Stimulated activated CD8-positive, alpha-beta memory T cell treated with anti-CD3 and anti-CD28 coated beads, Interleukin-15, amount 100 ng/mL, for 1 hour (primary cell): Measurements from ENCODE around the gene DNAH14.
"Not testable (repeated sequence)": the region's sequence is repeated elsewhere in the genome, so short reads cannot be mapped to it uniquely, and the experiment has no call there.

ENCODE experiments used
- DNase-seq: peaks from one replicate; pipeline ENCODE4 v3.0.0-alpha.2; 2020; ENCODE audit warnings: low read depth

DNAH14 gene

DNA sequence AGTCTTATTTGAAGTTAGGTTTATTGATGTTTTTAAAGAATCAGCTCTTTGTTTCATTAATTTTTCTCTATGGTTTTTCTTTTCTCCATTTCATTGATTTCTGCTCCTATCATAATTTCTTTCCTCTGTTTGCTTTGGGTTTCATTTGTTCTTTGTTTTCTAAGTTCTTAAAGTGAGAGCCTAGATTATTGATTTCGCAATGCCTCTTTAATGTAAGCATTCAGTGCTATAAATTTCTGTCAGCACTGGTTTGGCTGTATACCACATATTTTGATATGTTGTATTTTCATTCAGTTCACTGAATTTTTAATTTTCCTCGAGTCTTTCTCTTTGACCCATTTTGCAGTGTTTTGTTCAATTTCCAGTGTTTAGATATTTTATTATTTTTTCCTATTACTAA is 68.7 kb downstream of the DNAH14 start:
- DNase-seq: no peak

DNA sequence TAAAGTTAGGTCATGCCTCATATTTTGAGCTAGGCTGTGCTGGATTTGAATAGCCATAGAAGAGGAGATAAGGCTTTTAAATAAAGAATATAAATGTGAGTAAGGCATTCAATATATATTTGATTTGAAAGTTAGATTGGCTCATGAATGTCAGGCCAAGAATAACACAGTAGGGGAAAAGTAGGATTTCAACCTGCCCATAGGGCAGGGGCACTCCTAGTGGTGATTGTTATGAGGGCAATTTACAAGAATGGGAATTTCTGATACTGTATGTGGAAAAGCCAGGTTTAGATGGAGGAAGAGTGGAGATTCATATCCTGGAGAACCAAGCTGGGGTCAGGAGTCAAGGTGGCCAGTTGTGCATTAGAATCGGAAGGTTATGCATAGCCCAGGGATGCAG is 74.9 kb downstream of the DNAH14 start:
- no peak for DNase-seq

DNA sequence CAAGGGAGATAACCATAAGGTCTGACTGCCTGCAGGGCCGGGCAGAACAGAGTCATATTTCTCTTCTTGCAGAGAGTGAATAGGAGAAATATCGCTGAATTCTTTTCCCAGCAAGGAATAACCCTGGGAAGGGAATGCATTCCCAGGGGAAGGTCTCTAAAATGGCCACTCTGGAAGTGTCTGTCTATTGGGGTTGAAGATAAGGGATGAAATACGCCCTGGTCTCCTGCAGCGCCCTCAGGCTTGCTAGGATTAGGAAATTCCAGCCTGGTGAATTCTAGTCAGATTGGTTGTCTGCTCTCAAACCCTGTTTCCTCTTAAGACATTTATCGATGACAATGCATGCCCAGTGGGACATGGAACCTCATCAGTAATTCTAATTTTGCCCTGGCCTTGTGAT is 76.9 kb downstream of the DNAH14 start:
- not testable (repeated sequence) for DNase-seq

DNA sequence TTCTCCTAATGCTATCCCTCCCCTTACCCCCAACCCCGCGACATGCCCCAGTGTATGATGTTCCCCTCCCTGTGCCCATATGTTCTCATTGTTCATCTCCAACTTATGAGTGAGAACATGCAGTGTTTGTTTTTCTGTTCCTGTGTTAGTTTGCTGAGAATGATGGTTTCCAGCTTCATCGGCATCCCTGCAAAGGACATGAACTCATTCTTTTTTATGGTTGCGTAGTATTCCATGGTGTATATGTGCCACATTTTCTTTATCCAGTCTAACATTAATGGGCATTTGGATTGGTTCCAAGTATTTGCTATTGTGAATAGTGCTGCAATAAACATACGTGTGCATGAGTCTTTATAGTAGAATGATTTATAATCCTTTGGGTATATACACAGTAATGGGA is 78.6 kb downstream of the DNAH14 start:
- not testable (repeated sequence) for DNase-seq

DNA sequence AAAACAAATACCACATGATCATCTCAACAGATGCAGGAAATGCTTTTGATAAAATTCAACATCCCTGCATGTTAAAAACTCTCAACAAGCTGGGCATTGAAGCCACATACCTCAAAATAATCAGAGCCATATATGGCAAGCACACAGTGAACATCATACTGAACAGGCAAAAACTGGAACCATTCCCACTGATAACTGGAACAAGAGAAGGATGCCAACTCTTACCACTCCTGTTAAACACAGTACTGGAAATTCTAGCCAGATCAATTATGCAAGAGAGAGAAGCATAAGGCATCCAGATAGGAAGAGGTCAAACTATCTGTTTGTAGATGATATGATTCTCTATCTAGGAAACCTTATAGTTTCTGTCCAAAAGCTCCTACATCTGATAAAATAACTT is 91.6 kb downstream of the DNAH14 start:
- DNase-seq: no peak

DNA sequence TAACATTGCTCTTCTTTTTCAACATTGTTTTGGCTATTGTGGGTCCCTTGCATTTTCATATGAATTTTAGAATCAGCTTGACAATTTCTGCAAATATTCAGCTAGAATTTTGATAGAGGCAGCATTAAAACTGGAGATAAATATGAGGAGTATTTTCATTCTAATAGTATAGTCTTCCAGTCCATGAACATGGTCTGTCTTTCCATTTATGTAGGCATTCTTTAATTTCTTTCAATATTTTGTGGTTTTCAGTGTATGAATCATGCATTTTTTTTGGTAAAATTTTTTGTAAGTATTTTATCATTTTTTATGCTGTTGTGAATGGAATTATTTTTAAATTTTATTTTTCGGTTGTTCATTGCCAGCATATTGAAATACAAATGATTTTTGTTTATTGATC is 97.2 kb downstream of the DNAH14 start:
- no peak for DNase-seq

DNA sequence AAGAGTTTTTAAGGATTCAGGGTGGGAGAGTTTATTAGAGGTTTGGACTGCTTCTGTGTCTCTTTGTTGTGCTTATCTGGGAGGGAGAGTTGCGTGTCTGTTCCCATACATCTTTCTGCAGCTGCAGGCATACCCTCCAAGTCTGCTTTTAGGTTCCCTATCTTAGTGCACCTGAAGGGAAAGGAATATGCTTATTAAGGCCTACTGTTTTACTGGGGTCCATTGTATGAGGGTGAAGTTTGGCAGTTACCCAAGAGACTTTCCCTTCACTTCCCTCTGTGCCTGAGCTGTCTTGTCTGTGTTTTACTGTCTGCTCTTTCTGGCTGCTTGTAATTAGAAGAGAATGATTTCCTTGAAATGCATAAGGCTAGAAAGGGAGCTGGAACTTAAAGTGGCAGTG is 107.0 kb downstream of the DNAH14 start:
- not testable (repeated sequence) for DNase-seq

DNA sequence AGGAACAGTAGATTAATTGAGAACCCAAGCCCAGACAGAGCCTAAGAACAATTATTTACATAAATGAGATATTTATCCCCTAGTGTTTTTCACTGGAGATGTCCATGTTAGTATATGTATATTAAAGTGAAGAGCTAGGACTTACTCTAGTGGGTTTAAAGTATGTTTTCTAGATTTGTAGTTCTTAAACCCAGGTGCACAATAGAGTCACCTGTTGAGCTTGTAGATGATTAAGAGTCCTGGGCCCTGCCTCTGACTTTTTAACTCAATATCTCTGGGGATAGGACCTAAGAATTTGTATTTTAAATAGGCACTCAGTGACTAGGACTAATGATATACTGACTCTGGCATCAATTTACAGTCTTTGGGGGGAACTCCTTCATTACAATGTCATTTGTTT is 112.8 kb downstream of the DNAH14 start:
- DNase-seq: no peak

DNA sequence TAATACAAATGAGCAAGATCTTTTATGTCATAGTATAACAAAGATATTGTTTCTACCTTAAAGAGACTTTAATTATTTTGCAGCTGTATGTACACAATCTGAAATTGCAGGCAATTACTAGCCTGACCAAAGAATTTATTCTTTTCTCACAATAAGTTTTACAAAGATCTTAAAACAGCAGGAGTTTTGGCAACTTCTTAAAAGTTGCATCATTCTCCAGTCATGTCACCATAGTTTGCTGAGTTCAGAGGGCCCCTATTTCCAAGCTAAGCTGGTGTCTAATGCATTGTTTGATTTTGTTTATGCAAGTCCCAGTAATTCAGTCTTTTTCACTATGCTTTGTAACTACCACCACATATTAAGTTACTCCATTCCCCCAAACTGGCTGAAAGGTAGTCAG is 114.8 kb downstream of the DNAH14 start:
- DNase-seq: no peak

DNA sequence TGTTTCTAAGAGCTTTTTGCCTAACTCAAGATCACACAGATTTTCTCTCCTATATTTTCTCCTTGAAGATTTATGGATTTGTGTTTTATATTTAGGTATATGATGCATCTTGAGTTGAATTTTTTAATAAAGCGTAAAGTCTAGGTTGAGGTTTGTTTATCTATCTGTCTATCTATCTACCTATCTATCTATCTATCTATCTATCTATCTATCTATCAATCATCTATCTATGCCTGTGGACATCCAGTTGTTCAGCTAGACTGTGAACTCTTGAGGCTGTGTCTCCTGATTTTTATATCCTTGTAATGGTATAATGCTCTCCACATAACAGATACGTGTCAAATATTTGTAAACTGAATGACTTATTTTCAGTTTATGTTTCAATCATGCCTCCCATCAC is 120.1 kb downstream of the DNAH14 start:
- no peak for DNase-seq

DNA sequence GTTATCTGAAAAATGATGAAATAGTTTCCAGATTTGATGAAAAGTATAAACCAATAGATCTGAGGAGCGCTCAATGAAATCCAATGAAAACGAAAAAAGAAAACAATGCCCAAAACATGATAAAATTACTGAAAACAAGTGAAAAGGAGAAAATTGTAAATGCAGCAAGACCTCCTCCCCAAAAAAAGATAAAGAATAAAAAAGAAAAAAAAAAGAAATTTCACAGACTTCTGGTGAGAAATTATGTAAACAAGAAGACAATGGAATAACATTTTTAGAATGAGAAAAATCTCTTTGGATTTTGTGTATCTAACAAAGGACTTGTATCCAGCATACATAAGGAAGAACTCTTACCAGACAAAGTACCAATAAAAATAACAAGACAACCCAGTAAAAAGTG is 134.2 kb downstream of the DNAH14 start:
- no peak for DNase-seq

DNA sequence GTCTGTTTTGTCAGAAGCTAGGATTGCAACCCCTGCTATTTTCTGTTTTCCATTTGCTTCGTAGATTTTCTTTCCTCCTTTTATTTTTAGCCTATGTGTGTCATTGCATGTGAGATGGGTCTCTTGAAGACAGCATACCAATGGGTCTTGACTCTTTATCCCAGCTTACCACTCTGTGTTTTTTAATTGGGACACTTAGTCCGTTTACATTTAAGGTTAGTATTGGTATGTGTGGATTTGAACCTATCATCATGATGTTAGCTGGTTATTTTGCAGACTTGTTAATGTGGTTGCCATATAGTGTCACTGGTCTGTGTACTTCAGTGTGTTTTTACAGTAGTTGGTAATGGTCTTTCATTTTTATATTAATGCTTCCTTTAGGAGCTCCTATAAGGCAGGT is 141.5 kb downstream of the DNAH14 start:
- no peak for DNase-seq

DNA sequence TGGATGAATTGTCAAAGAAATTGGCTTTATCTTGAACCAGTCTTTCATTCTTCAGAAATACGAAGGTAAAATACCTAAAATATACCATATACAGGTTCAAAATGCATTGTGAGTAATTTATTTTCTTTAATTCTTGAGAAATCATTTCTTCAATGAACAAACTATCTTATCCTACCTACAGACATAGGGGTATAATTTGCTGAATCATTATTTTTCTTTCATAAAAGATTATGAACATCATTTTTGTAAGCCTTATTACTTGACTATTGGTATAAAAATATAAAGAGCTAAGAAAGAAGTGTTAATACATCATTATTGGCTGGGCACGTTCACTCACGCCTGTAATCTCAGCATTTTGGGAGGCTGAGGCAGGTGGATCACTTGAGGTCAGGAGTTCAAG is 167.7 kb downstream of the DNAH14 start:
- no peak for DNase-seq

DNA sequence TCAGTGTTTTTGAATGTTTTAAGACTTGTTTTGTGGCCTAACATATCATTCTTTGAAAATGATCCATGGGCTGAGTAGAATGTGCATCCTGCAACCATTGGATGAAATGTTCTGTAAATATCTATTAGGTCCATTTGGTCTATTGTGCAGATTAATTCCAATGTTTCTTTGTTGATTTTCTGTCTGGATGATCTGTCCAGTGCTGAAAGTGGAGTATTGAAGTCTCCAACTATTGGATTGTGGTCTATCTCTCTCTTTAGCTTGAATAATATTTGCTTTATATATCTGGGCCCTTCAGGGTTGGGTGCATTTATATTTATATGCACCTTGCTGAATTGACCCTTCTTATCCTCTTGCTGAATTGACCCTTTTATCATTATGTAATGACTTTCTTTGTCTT is 181.5 kb downstream of the DNAH14 start:
- DNase-seq: no peak

DNA sequence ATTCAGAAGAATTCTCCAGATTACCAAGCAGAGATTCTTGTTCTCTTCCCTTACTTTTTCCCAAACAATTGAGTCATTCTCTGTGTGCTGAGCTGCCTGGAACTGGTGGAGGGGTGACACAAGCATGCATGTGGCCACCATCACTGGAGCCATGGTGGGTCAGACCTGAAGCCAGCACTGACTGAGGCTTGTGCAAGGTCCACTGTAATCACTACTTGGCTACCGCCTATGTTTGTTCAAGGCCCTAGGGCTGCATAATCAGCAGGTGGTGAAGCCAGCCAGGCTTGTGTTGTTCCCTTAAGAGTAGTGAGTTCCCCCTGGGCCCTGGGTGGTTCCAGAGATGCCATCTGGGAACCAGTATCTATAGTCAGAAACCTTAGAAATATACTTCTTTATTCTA is 183.8 kb downstream of the DNAH14 start:
- DNase-seq: no peak

DNA sequence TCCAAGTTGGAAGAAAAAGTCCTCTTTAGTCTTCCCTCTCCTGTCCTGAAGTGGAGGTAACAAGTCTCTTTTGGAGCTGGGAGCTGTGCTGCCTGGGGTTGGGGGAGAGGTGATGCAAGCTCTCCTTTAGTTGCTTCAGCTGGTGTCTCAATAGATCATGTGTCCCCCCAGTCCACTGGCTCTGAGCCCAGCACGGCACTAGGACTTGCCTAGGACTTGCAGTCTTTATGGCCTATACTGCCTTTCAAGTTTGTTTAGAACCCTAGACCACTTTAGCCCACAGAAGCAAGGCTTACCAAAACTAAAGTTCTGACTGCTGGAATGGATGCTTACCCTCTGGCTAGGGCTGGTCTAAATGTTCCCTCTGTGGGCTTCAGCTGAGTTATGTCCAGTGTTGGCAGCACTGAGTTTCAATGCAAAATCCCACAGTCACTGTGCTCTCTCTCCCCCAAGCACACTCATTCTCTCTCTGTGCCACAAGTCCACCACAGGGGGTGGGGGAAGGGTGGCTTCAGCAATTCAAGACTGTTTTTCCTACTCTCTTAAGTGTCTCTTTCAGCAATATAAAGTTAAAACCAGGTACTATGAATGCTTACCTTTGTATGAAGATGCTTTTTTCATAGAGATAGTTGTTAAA is 185.0 kb downstream of the DNAH14 start:
- DNase-seq: no peak

DNA sequence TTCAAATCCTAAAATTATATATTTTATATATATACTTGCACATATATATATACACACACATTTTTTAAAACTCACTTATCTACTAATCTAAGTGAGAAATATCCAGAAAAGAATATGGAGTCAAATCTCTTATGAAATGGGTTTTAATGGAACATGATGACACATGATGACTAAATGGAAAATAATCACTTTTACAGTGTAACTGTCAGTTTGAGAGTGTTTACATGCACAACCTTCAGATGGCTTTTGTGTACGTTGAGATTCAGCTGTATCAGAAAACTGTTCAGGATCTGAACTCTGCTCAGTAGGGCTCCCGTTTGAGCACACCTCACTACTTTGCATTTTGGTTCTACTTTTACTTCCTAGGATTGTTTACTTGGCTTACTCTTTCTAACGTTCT is 189.8 kb downstream of the DNAH14 start:
- no peak for DNase-seq

DNA sequence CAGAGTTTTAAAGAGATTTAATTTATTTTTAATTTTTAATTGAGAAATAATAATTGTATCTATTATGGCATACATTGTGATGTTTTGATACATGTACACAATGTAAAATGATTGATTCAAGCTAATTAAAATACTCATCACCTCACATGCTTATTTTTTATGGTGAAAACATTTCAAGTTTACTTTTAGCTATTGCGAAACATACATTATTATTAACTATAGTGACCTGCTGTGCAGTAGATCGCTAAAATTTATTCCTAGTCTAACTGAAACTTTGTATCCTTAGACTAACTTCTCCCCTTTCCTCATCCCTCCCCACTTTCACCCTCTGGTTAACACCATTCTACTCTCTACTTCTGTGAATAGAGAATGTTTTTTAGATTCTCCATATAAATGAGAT is 191.6 kb downstream of the DNAH14 start:
- DNase-seq: no peak

DNA sequence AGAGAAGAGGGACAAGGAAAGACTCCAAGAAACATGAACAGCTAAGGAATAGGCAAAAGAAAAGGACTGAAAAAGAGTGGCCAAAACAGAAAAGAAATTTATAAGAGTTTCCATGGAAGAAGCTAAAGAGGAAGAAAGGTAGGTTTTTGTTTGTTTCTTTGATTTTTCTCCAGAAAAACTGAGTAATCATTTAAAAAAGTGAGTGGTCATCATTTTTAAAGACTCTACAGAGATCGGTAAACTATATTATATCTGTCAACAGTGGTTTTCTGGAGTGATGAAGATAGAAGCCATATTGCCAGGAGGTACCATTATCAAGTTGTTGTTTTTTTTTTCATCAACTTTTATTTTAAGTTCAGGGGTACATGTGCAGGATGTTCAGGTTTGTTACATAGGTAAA is 202.4 kb downstream of the DNAH14 start:
- no peak for DNase-seq

DNA sequence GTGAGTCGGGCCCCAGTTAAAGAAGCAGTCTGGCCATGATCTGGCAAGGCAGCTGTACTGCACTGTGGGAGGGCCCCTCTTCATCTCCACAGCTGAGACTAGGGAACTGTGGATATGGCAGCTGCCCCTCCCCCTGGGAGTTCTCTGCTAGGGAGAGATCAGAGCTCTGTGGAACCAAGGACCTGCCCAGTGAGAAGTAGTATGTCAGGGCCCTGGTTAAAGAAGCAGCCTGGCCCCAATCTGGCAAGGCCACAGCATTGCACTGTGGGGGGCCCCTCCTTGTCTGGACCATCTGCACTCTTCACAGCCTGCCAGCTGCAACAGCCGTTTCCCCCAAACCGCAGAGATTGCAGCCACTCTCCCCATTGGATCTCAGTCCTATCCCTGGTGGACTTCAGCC is 208.5 kb downstream of the DNAH14 start:
- no peak for DNase-seq

DNA sequence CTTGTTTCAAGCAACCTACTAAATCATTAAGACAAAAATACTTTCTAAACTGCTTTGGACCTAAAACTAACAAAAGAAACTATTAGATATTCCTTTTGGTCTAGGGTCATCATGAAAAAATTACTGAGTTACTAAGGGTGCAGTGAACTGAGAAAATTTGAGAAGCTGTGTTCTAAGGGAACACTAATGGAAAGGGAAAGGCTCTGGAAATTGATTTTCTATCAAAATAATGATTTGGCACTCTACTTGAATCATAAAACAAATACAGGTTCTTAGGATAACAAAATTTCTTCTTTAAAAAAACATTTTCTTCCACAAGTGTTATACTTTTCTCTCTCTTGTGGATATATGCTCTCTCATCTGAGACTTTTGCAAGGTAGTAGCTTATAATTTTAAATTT is 213.5 kb downstream of the DNAH14 start:
- no peak for DNase-seq

DNA sequence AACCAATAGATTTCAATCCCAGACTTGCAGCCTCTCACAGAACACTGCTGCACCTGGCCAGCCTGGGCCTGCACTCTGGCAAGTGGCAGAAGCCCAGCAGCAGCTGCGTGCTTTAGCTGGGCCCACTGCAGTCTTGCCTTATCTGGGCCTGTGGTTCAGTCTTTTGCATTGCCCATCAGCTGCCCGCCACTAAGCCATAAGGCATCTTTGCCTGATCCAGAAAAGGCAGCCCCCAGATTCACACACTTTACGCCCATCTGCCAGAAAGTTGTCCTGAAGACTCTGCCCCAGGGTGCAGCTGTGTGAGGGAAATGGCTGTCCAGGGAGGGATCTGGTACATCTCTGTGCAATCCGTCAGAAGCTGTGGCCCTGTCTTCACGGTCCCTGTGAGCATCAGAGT is 217.0 kb downstream of the DNAH14 start:
- no peak for DNase-seq

DNA sequence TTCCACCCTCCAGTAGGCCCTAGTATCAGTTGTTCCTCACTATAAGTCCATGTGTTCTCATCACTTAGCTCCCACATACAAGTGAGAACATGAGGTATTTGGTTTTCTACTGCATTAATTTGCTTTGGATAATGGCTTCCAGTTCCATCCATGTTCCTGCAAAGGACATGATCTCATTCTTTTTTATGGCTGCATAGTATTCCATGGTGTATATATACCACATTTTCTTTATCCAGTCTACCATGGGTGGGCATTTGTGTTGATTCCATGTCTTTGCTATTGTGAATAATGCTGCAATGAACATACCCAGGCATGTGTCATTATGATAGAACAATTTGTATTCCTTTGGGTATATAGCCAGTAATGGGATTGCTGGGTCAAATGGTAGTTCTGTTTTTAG is 218.3 kb downstream of the DNAH14 start:
- not testable (repeated sequence) for DNase-seq

DNA sequence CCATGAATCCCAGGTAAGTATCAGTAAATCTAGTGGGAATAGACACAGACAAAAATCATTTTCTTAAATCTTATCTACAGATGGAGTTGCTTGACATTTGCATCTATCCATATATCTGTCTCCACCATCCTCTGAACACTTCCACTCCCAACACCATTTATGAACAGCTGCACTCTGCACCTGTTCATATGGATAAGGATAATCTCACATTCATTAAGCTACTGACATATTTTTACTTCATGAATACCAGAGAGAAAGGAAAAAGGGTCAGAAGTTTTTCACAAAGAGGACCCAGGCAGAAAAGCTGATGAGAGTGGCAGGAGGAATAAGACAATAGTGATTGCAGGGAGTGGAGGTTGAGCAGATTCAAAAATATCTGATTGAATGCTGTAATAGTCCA is 222.6 kb downstream of the DNAH14 start:
- no peak for DNase-seq

DNA sequence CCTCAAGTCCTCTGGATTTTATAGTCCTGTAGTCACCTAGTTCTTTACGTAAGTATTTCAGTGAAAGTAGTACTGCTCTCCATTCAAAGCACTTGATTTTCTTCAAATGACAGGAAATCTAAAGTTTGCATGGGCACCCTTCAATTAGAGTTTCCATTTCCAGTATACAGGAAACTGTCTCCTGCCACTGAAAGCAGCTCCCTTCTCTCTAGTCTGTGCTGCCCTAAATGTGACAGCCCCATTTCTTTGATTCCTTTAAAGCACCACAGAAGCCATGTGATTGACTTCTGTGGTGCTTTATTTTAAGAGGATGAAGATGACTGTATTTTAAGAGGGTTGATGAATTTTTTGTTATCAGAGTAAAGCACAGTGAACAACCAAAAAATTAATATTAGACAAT is 226.1 kb downstream of the DNAH14 start:
- DNase-seq: no peak
